ENCODE results near the gene SLC1A2.

SLC1A2 gene

DNA sequence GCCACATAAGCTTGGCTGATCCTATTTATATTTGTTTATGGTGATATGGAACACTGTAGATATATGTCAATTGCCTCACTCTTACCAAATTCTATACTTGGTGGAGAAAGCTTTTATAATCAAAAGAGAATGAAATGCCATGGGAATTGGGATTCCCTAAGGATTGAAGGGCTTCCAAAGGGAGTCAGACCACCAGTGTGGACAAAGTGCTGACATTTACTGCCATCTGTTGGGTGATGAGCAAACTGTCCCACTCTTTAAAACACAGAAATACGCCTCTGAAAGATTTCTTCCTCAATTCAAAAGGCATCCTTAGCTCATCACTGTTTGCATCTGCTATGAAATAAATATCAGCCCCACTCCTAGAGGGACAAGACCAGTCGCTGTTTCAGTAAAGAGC lies 7.1 kb downstream of the SLC1A2 start:
- DNase-seq: peak; percentile 23

DNA sequence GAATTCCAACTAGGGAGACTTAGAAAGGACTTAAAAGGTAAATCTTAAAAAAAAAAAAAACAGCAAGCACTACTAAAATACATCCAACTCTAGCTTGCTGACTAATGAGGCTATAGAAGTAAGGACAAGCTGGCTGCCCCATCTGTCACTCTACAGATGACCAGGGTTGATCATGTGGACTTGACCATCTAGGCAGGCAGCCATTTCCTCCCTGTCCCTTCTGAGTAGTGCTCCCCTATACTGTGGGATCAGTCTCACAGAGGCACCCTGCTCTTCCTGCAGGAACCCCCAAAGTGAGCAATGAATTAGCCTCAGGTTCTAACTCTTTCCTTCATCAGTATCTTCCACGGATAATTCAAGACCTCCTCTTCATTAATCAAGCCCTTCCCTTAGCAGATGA lies 12.3 kb downstream of the SLC1A2 start:
- no peak for DNase-seq

- no peak for DNase-seq
Measured at GRCh38 chr11:35404388-35404775, 15.0 kb downstream of the SLC1A2 start.

GRCh38 chr11:35403765-35404387 lies 15.5 kb downstream of the SLC1A2 start:
- DNase-seq: no peak

DNA sequence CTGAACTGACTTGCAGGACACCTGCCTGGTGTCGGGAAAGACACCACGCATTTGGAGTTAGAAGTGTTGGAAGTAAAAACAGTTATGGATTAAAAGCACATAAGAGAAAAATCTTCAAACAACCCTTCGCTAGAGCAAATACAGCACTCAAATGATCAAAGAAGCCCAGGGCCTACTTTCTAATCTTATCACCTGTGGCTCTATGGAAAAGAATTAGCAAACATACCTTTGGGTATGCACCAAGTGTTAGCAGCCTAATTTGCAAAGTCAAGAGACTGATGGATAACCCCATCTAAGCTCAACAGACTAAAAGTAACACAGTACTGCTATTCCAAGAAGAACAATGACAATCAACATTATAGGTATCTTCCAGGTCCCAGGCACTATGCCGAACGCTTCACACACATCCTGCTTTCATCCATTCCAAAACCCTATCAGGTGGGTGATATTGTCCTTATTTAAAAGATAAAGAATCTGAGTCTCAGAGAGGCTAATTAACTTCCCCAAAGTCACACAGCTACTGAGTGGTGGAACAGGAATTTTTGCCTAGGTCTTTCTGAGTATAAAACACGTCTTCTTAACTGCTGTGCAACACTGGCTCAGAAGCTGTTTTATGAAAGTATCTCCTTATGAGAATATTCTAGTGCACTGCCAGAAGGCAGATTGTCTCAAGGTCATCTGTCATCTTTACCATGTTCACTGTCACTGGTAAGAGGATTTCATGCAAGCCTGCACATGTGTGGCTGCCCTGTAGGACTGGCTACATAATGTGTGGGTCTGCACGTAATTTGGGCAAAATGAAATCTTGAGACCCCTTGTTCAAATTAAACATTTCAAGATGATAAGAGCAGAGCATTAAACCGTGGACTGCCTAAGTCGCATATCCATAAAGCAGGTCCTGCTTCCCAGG lies 16.4 kb downstream of the SLC1A2 start:
- no peak for DNase-seq

- DNase-seq: no peak
Measured at GRCh38 chr11:35398881-35399280, 20.5 kb downstream of the SLC1A2 start.

- no peak for DNase-seq
Measured at GRCh38 chr11:35394941-35395340, 24.4 kb downstream of the SLC1A2 start.

DNA sequence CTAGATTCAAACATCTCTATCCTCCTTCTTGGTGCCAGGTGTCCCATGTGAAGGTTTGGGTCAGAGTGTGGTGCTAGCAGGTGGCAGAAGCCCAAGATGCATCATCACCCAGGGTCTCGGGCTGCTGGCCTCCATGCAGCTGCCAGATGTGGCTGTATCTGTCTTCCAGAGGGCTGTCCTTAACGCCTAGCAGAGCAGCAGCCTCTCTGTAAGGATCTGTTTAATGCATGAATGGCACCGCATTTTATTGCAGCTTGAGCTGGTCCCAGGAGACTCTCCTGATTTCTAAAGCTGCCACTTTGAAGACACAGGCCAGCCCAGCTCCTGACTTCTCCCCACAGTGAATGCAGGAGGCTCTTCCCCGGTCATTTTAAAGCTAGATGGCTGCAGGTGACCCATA lies 26.3 kb downstream of the SLC1A2 start:
- no peak for DNase-seq

DNA sequence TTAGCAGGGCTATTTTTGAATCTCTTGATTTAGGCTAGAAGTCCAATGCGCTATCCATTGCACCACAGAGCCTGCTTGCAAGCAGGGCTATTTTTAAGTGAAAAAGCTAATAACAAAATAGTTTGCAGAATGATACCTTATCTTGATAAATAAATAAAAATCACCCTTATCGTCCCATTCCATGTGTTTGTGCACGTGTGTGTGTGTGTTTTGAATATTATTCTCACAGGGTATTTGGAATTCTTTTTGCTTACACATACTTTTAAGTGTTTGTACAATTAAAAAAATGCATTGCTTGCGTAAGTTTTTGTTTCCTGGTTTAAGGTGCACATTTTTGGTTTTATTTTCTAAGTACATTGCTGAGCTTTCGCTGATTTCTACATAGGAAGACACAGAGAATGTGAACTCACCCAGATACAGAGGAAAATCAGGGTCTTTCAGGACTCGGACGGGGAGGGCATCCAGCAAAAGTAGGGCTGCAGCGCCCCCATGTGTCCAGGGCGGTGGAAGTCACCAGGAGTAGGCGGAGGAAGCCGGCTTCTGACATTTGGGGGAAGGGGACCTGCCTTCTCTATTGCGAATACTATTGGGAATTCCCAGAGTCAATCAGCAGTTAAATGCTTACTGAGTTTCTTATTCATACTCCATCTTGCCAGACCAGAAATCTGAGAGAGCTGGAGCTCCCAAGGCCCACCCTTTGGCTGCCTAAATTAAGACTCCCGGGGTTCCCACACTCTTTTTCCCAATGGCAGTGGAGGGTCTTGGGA lies 27.3 kb downstream of the SLC1A2 start:
- peak; percentile 45 for DNase-seq

DNA sequence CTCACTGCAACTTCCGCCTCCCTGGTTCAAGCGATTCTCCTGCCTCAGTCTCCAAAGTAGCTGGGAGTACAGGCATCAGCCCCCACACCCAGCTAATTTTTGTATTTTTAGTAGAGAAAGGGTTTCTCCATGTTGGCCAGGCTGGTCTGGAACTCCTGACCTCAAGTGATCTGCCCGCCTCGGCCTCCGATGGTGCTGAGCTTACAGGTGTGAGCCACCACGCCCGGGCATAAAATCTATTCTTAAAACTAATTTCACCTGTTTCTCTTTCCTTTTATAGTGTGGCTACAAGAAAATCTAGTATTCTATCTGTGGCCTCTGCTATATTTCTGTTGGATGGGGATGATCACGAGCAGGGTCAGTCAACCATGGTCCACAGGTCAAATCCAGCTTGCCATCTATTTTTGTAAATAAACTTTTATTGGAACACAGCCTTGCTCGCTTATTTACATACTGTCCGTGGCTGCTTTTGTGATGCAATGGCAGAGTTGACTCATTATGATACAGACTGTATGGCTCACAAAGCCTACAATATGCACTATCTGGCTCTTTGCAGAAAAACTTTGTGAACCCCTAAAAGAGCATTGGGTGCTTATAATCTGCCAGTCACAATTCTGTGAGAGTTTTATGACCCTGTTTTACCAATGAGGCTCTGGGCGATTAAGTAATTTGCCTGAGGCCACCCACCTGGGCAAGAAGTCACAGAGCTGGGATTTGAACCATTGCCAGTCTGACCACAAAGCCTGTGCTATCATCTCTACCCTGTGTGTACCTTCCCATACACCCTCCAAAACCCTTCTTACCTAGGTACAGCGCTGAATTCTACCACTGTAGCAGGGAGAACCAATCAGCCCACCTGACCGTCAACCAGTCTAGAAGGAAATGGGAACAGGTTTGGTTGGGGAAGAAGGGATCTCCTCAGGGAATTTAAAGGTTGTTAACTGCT lies 28.3 kb downstream of the SLC1A2 start:
- no peak for DNase-seq

GRCh38 chr11:35389897-35390465 lies 29.4 kb downstream of the SLC1A2 start:
- no peak for DNase-seq

- no peak for DNase-seq
Measured at GRCh38 chr11:35389112-35389511, 30.2 kb downstream of the SLC1A2 start.

GRCh38 chr11:35388061-35388460 lies 31.3 kb downstream of the SLC1A2 start:
- DNase-seq: no peak

DNA sequence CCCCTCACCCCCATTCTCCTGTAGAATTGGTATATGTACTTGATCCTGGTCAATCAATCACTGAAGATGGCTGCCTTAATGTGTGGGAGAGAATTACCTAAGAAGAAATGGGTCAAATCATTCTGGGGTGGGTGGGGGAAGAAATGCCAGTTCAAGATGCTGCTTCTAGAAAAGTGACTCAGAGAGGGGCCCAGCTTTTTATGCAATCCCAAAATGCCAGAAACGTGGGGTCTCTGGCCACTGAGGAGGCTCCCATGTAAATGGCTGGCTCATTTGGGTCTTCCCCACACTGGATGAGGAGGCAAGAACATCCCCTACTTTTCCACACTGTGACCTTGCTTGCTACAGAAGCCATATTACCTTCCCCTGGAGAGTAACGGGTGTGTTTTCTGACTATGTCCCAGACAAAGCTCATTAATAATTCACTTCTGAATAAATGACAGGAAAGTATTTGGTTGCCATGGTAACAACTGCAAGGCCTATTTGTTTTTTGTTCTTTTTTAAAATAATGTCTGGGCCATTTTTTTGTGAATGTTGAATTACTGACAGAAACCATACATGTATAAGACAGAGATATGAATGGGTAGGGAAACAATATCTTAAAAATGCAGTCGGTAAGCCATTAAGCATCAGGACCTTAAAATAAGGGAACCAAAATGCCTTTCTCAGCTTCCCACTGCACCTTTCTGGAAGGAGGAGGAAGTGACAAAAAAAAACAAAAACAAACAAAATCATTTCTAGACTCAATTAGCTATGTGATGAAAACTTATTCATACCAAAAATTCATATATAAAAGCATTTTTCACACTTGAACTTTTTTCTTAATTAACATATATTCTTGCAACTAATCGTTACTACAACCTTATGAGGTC lies 32.0 kb downstream of the SLC1A2 start:
- no peak for DNase-seq

DNA sequence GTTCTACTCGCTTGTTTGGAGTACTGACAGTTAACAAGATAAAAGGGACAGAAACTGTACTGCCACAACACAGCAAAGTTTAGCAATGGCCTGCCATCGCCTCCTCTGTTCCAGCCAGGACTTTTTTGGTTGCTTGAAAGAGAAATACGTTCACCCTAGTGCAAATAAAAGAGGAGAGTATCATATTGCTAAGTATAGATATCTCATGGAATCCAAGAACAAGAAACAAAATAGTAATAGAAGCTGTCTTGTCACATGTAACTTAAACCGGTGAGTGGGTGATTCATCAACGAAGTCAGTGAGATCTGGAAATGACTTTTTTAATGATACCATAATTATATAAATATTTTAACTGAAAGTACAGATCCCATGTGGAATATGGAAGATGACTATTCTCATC lies 35.4 kb downstream of the SLC1A2 start:
- no peak for DNase-seq

- DNase-seq: no peak
Measured at GRCh38 chr11:35381709-35382322, 37.5 kb downstream of the SLC1A2 start.

GRCh38 chr11:35380603-35381002 lies 38.8 kb downstream of the SLC1A2 start:
- no peak for DNase-seq

GRCh38 chr11:35377262-35377661 lies 42.1 kb downstream of the SLC1A2 start:
- peak; percentile 55 for DNase-seq

- no peak for DNase-seq
Measured at GRCh38 chr11:35376613-35377012, 42.7 kb downstream of the SLC1A2 start.

GRCh38 chr11:35376118-35376510 lies 43.2 kb downstream of the SLC1A2 start:
- DNase-seq: no peak
